Embryonic facial prominence (tissue), 1 donor: ENCODE results near the gene MICAL3.

Experiments used
- DNase-seq: peaks from one replicate; pipeline ENCODE4 v3.0.0-alpha.2; 2016; ENCODE audit errors: extremely low spot score

The MICAL3 gene

GRCh38 chr22:17916226-17916889 is 108.0 kb downstream of the MICAL3 start:
- no peak for DNase-seq

GRCh38 chr22:17915676-17916075 is 108.7 kb downstream of the MICAL3 start:
- DNase-seq = no peak

- no peak for DNase-seq
Measured at GRCh38 chr22:17915188-17915587, 109.2 kb downstream of the MICAL3 start.

- no peak for DNase-seq
Measured at GRCh38 chr22:17914474-17914873, 109.9 kb downstream of the MICAL3 start.

GRCh38 chr22:17913801-17914347 is 110.5 kb downstream of the MICAL3 start:
- DNase-seq = no peak

GRCh38 chr22:17912945-17913721 is 111.2 kb downstream of the MICAL3 start:
- DNase-seq = no peak

GRCh38 chr22:17911887-17912286 is 112.5 kb downstream of the MICAL3 start:
- DNase-seq = no peak

GRCh38 chr22:17911312-17911705 is 113.1 kb downstream of the MICAL3 start:
- DNase-seq = no peak

- no peak for DNase-seq
Measured at GRCh38 chr22:17910561-17911311, 113.6 kb downstream of the MICAL3 start.

GRCh38 chr22:17907748-17908051 is 116.7 kb downstream of the MICAL3 start:
- no peak for DNase-seq

- no peak for DNase-seq
Measured at GRCh38 chr22:17906978-17907747, 117.2 kb downstream of the MICAL3 start.

- DNase-seq = no peak
Measured at GRCh38 chr22:17905445-17905844, 118.9 kb downstream of the MICAL3 start.

- no peak for DNase-seq
Measured at GRCh38 chr22:17903564-17904295, 120.6 kb downstream of the MICAL3 start.

GRCh38 chr22:17902960-17903359 is 121.4 kb downstream of the MICAL3 start:
- DNase-seq = no peak

- DNase-seq = no peak
Measured at GRCh38 chr22:17898375-17898774, 126.0 kb downstream of the MICAL3 start.

- DNase-seq = no peak
Measured at GRCh38 chr22:17897858-17898257, 126.5 kb downstream of the MICAL3 start.

- no peak for DNase-seq
Measured at GRCh38 chr22:17897426-17897825, 126.9 kb downstream of the MICAL3 start.

GRCh38 chr22:17896586-17896985 is 127.8 kb downstream of the MICAL3 start:
- no peak for DNase-seq

GRCh38 chr22:17893900-17894535 is 130.3 kb downstream of the MICAL3 start:
- DNase-seq = no peak

- no peak for DNase-seq
Measured at GRCh38 chr22:17892376-17892775, 132.0 kb downstream of the MICAL3 start.
